ENCODE data around the gene TRPM8. TPM values are rescaled to one million over a fixed set of nuclear protein-coding genes. Genes with fewer than 3 reads are reported as not detected.

Gene TRPM8
- total RNA-seq, 1 experiment from 2014 or later = 3.9 TPM

DNA sequence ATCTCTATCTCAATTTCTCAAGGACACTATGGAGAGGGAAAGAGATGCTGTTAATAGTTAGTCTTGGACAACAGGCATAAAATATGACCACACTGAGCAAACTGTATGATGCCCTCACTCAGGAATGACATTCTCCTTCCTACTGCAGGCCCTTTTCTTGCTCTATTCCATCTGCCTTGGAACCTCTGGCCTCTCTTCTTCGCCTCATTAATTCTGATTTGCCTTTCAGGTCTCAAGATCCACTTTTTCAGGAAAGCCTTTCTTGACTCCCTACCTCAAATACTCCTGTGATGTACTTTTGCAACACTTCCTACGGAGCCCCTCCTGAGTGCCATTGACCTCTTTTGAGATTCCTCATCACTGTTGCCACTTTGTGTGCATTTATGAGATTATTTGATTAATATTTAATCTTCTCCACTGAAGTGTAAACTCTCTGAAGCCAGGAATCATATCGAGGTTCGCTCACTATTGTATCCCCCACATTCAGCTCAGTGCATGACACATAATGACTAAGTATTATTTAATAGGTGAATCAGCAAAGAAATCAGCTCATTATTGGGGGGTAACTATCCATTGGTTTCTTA, 112.1 kb downstream of the TRPM8 start:
- ATAC-seq (no peak), DNase-seq (ENCODE audit: low read depth, low spot score) (no peak)
- H3K4me3 ChIP-seq (ENCODE audit: low read depth in 2 of 2, low read length in 2 of 2) = no peak overlapping the region
- BruUV-seq (replicated peaks) = no TSS peak
- in situ Hi-C loops (cut with HindIII; ENCODE audit: low pct_unique_long_range_greater_than_20kb, low sequenced_read_pairs) = no loop called here
- ChIA-PET CTCF (no interaction called here), POLR2A (no interaction called here)
- no peak overlapping the region for H3K27ac ChIP-seq (ENCODE audit: low read length)
- TF ChIP-seq TCF7L2 (IDR thresholded peaks at IDR 0.05; ENCODE audit: low read depth, low read length) = no peak
- TF ChIP-seq, protein P1, sequence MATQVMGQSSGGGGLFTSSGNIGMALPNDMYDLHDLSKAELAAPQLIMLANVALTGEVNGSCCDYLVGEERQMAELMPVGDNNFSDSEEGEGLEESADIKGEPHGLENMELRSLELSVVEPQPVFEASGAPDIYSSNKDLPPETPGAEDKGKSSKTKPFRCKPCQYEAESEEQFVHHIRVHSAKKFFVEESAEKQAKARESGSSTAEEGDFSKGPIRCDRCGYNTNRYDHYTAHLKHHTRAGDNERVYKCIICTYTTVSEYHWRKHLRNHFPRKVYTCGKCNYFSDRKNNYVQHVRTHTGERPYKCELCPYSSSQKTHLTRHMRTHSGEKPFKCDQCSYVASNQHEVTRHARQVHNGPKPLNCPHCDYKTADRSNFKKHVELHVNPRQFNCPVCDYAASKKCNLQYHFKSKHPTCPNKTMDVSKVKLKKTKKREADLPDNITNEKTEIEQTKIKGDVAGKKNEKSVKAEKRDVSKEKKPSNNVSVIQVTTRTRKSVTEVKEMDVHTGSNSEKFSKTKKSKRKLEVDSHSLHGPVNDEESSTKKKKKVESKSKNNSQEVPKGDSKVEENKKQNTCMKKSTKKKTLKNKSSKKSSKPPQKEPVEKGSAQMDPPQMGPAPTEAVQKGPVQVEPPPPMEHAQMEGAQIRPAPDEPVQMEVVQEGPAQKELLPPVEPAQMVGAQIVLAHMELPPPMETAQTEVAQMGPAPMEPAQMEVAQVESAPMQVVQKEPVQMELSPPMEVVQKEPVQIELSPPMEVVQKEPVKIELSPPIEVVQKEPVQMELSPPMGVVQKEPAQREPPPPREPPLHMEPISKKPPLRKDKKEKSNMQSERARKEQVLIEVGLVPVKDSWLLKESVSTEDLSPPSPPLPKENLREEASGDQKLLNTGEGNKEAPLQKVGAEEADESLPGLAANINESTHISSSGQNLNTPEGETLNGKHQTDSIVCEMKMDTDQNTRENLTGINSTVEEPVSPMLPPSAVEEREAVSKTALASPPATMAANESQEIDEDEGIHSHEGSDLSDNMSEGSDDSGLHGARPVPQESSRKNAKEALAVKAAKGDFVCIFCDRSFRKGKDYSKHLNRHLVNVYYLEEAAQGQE (IDR thresholded peaks at IDR 0.05; ENCODE audit: insufficient read depth in 1 of 2, low read depth in 2 of 2, low read length in 1 of 2) = no peak
- TF ChIP-seq, protein P2, sequence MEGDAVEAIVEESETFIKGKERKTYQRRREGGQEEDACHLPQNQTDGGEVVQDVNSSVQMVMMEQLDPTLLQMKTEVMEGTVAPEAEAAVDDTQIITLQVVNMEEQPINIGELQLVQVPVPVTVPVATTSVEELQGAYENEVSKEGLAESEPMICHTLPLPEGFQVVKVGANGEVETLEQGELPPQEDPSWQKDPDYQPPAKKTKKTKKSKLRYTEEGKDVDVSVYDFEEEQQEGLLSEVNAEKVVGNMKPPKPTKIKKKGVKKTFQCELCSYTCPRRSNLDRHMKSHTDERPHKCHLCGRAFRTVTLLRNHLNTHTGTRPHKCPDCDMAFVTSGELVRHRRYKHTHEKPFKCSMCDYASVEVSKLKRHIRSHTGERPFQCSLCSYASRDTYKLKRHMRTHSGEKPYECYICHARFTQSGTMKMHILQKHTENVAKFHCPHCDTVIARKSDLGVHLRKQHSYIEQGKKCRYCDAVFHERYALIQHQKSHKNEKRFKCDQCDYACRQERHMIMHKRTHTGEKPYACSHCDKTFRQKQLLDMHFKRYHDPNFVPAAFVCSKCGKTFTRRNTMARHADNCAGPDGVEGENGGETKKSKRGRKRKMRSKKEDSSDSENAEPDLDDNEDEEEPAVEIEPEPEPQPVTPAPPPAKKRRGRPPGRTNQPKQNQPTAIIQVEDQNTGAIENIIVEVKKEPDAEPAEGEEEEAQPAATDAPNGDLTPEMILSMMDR (IDR thresholded peaks at IDR 0.05) = no peak
- TF ChIP-seq SIN3A (IDR thresholded peaks at IDR 0.05; ENCODE audit: borderline replicate concordance, insufficient read depth, low read depth, low read length) = no peak
- TF ChIP-seq POLR2AphosphoS5 (IDR thresholded peaks at IDR 0.05; ENCODE audit: low read depth, low read length) = no peak
- H3K9me3 ChIP-seq (ENCODE audit: control insufficient read depth, insufficient read depth, low read depth, low read length) = peaks cover 12% of the 10 kb centered on the region; the same call in 1 of the 2 replicates
- H3K27me3 ChIP-seq (ENCODE audit: control insufficient read depth, insufficient read depth, low read length) = no peaks in the 10 kb centered on the region
- no peaks in the 10 kb centered on the region for H3K36me3 ChIP-seq (ENCODE audit: control insufficient read depth, insufficient read depth, low read length)
- intact Hi-C loops (cut with micrococcal nuclease; ENCODE audit: unreplicated experiment) = no loop called here
- no peaks in the 10 kb centered on the region; the same call in 1 of the 2 replicates for H3K4me1 ChIP-seq (ENCODE audit: control insufficient read depth, insufficient read depth, low read length)

DNA sequence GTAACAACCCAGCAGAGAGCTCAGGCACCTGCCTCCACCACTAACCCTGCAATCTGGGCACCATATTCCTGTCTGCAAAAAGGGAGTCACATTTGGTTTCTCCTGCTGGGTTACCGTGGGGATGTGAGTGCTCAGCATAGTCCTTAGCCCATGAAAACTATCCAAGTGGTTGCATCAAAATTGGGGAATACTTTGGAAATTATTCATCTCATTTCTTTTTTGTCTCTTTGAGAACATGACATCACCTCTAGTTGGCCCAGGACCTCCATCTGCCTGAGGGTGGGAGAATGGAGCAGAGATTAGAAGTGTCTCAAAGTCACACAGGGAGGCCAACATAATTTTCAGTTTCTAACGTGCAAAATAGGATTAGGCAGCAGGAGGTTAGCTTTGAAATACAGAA, 114.0 kb downstream of the TRPM8 start:
- no peak for DNase-seq (ENCODE audit: low read depth, low spot score)
- ChIA-PET POLR2A (no interaction called here), CTCF (no interaction called here)
- no peaks in the 10 kb centered on the region for H3K27me3 ChIP-seq (ENCODE audit: control insufficient read depth, insufficient read depth, low read length)
- intact Hi-C loops (cut with micrococcal nuclease; ENCODE audit: unreplicated experiment) (no loop called here), in situ Hi-C loops (cut with HindIII; ENCODE audit: low pct_unique_long_range_greater_than_20kb, low sequenced_read_pairs) (no loop called here)
- ATAC-seq = no peak
- no peak overlapping the region for H3K27ac ChIP-seq (ENCODE audit: low read length)
- TF ChIP-seq TCF7L2 (IDR thresholded peaks at IDR 0.05; ENCODE audit: low read depth, low read length) (no peak), POLR2AphosphoS5 (IDR thresholded peaks at IDR 0.05; ENCODE audit: low read depth, low read length) (no peak), SIN3A (IDR thresholded peaks at IDR 0.05; ENCODE audit: borderline replicate concordance, insufficient read depth, low read depth, low read length) (no peak)
- TF ChIP-seq, protein P2 (IDR thresholded peaks at IDR 0.05) = no peak
- TF ChIP-seq, protein P1 (IDR thresholded peaks at IDR 0.05; ENCODE audit: insufficient read depth in 1 of 2, low read depth in 2 of 2, low read length in 1 of 2) = no peak
- no peaks in the 10 kb centered on the region; the same call in 1 of the 2 replicates for H3K4me1 ChIP-seq (ENCODE audit: control insufficient read depth, insufficient read depth, low read length)
- H3K4me3 ChIP-seq (ENCODE audit: low read depth in 2 of 2, low read length in 2 of 2) = no peak overlapping the region
- no peaks in the 10 kb centered on the region for H3K36me3 ChIP-seq (ENCODE audit: control insufficient read depth, insufficient read depth, low read length)
- no TSS peak for BruUV-seq (replicated peaks)
- peaks cover 12% of the 10 kb centered on the region; the same call in 1 of the 2 replicates for H3K9me3 ChIP-seq (ENCODE audit: control insufficient read depth, insufficient read depth, low read depth, low read length)

Measured in Panc1 (cell line).